Measurements from ENCODE around the gene JAK2.

DNA sequence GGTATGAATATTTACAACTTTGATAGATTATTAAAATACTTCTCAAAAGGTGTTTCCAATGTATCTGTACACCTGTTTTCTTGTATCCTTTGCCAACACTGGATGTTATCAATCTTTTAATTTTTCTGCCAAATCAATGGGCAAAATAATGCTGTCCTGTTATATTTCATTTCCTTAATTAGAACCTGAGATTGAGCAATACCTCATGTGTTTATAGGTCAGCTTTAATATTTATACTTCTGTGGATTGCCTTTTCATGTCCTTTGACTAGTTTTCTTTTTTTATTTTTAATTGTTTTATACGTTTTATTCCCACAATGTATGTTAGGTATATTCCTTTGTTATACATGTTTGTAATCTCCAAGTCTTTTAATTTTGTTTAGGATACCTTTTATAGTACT lies 77.6 kb downstream of the JAK2 start:
- TF ChIP-seq, protein P1, sequence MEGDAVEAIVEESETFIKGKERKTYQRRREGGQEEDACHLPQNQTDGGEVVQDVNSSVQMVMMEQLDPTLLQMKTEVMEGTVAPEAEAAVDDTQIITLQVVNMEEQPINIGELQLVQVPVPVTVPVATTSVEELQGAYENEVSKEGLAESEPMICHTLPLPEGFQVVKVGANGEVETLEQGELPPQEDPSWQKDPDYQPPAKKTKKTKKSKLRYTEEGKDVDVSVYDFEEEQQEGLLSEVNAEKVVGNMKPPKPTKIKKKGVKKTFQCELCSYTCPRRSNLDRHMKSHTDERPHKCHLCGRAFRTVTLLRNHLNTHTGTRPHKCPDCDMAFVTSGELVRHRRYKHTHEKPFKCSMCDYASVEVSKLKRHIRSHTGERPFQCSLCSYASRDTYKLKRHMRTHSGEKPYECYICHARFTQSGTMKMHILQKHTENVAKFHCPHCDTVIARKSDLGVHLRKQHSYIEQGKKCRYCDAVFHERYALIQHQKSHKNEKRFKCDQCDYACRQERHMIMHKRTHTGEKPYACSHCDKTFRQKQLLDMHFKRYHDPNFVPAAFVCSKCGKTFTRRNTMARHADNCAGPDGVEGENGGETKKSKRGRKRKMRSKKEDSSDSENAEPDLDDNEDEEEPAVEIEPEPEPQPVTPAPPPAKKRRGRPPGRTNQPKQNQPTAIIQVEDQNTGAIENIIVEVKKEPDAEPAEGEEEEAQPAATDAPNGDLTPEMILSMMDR (IDR thresholded peaks at IDR 0.05): no peak
- TF ChIP-seq POLR2A (IDR thresholded peaks at IDR 0.05): no peak

All from body of pancreas (tissue), 4 donors.